Breast epithelium (tissue), 4 donors: ENCODE results near the gene HOXB9. TPM values are rescaled to one million over a fixed set of nuclear protein-coding genes. Genes with fewer than 3 reads are reported as not detected.
A peak's percentile ranks its signal among the peaks of the same experiment; 100 is the strongest.

Experiments
- DNase-seq, 2 donors: peaks; one replicate each; pipeline ENCODE4 v3.0.0-alpha.2; 2019; ENCODE audit warnings: low spot score in 2 of 2
- H3K27ac ChIP-seq, 2 donors: fragments of 200-600 bp; sonication (generic) in 1 of 2; one replicate each; pipeline ENCODE4 v1.5.1; 2016 to 2019; ENCODE audit warnings: mild to moderate bottlenecking in 1 of 2
- H3K27me3 ChIP-seq, 2 donors: fragments of 200-600 bp; sonication (generic) in 1 of 2; one replicate each; pipeline versions ENCODE4 v1.5.1 to v1.6.0; 2017 to 2019; ENCODE audit warnings: control low read depth in 1 of 2, mild to moderate bottlenecking in 1 of 2
- H3K36me3 ChIP-seq: fragments of 200-600 bp; one replicate; pipeline ENCODE4 v1.5.1; 2019
- H3K4me1 ChIP-seq, 2 donors: fragments of 200-600 bp; sonication (generic); one replicate each; pipeline ENCODE4 v1.5.1; 2016 to 2019; ENCODE audit warnings: control low read depth in 1 of 2
- H3K4me3 ChIP-seq, 3 donors: fragments of 200-600 bp; sonication (generic); 1 replicate in 2 of 3; 2 replicates in 1 of 3; pipeline ENCODE4 v1.5.1; 2016 to 2019; ENCODE audit warnings: mild to moderate bottlenecking in 3 of 3, moderate library complexity in 2 of 3
- H3K9me3 ChIP-seq, 2 donors: fragments of 200-600 bp; sonication (generic) in 1 of 2; one replicate each; pipeline ENCODE4 v1.5.1; 2016 to 2019; ENCODE audit warnings: control low read depth in 1 of 2
- CTCF ChIP-seq, 3 donors: fragments of 450-650 bp; IDR thresholded peaks; one replicate each; pipeline ENCODE4 v1.5.1; 2016 to 2017; ENCODE audit warnings: antibody characterized with exemption in 3 of 3, mild to moderate bottlenecking in 3 of 3, moderate library complexity in 3 of 3
- POLR2A ChIP-seq: fragments of 450-650 bp; IDR thresholded peaks from one replicate; pipeline ENCODE4 v1.6.1; 2016; ENCODE audit warnings: antibody characterized with exemption, mild to moderate bottlenecking, moderate library complexity
- POLR2AphosphoS5 ChIP-seq, 3 donors: sonication (generic); formaldehyde crosslinking; IDR thresholded peaks; one replicate each; pipeline ENCODE4 v1.6.1; 2017; ENCODE audit warnings: antibody characterized with exemption in 3 of 3
- intact Hi-C: fragments of 100-400 bp; cut with DNase I; formaldehyde crosslinking; loops from one replicate; pipeline ENCODE4 v1.15.1; 2023; ENCODE audit warnings: low total_unique reads
- total RNA-seq, 3 donors: library from RNA; depleted of rRNA; stranded (reverse); fragments of >200 nt; gene quantifications; one replicate each; pipeline ENCODE4 v1.1.0, GENCODE V29; 2016

The HOXB9 gene
- total RNA-seq, 3 donors from 2014 or later, result 0.32 to 0.44 (median 0.33) TPM

GRCh38 chr17:48587276-48588073 lies 38.7 kb downstream of the HOXB9 start:
- TF ChIP-seq POLR2AphosphoS5 (IDR thresholded peaks at IDR 0.05) (no peak), CTCF (IDR thresholded peaks at IDR 0.05) (no peak), POLR2A (no peak)
- Histone ChIP-seq H3K4me1 (no peaks in the 10 kb centered on the region), H3K36me3 (no peaks in the 10 kb centered on the region), H3K27me3 (peaks cover 0 to 76% of the 10 kb centered on the region in 2 donors), H3K9me3 (no peaks in the 10 kb centered on the region), H3K4me3 (no peak overlapping the region), H3K27ac (peak overlapping the region in 1 of 2 donors; percentile 57)
- no peak for DNase-seq
- intact Hi-C loops, result no loop called here

- H3K4me1 ChIP-seq, result no peaks in the 10 kb centered on the region
- peak overlapping the region; percentile 66 to 85 (median 73) for H3K4me3 ChIP-seq
- peaks cover 0 to 78% of the 10 kb centered on the region in 2 donors for H3K27me3 ChIP-seq
- H3K9me3 ChIP-seq, result no peaks in the 10 kb centered on the region
- TF ChIP-seq POLR2AphosphoS5 (IDR thresholded peaks at IDR 0.05), result no peak
- no peak for TF ChIP-seq POLR2A
- TF ChIP-seq CTCF (IDR thresholded peaks at IDR 0.05), result no peak
- peak overlapping the region; percentile 67 to 88 for H3K27ac ChIP-seq
- intact Hi-C loops, result no loop called here
- no peak for DNase-seq
- no peaks in the 10 kb centered on the region for H3K36me3 ChIP-seq
Observed at GRCh38 chr17:48586355-48587258, 39.6 kb downstream of the HOXB9 start.

- peak overlapping the region in 1 of 2 donors; percentile 88 for H3K27ac ChIP-seq
- DNase-seq, result no peak
- H3K27me3 ChIP-seq, result peaks cover 0 to 86% of the 10 kb centered on the region in 2 donors
- TF ChIP-seq CTCF (IDR thresholded peaks at IDR 0.05) (no peak), POLR2A (no peak)
- H3K9me3 ChIP-seq, result no peaks in the 10 kb centered on the region
- H3K4me3 ChIP-seq, result peak overlapping the region; percentile 66 to 85 (median 73)
- H3K36me3 ChIP-seq, result no peaks in the 10 kb centered on the region
- H3K4me1 ChIP-seq, result no peaks in the 10 kb centered on the region
- intact Hi-C loops, result no loop called here
Observed at GRCh38 chr17:48584223-48584741, 41.9 kb downstream of the HOXB9 start.

- Histone ChIP-seq H3K4me1 (no peaks in the 10 kb centered on the region), H3K27me3 (peaks cover 0 to 91% of the 10 kb centered on the region in 2 donors), H3K36me3 (no peaks in the 10 kb centered on the region), H3K27ac (peak overlapping the region in 1 of 2 donors; percentile 96), H3K4me3 (no peak overlapping the region), H3K9me3 (no peaks in the 10 kb centered on the region)
- DNase-seq, result no peak
- intact Hi-C loops, result no loop called here
- TF ChIP-seq POLR2AphosphoS5 (IDR thresholded peaks at IDR 0.05) (no peak), POLR2A (no peak), CTCF (IDR thresholded peaks at IDR 0.05) (no peak)
Observed at GRCh38 chr17:48583708-48584222, 42.4 kb downstream of the HOXB9 start.
